Skin of body (tissue), 2 donors: ENCODE results near the gene CDC42EP4. TPM values are rescaled to one million over a fixed set of nuclear protein-coding genes. Genes with fewer than 3 reads are reported as not detected.

Experiments used
- DNase-seq: peaks from one replicate; lab custom pipeline; 2025; lab: John Stamatoyannopoulos, UW
- total RNA-seq: library from RNA; depleted of rRNA; stranded (reverse); fragments of >200 nt; gene quantifications from one replicate; pipeline ENCODE4 v1.2.3, GENCODE V29; 2014

Gene CDC42EP4
- total RNA-seq, 1 donor from 2014 or later = 36.4 TPM

- DNase-seq = no peak
Observed at GRCh38 chr17:73261952-73262675, 49.7 kb downstream of the CDC42EP4 start.

- DNase-seq = no peak
Observed at GRCh38 chr17:73261617-73261951, 50.2 kb downstream of the CDC42EP4 start, which contains the start of gene CPSF4L. Gene CPSF4L, minus strand, starts transcription at chr17:73261880. Its CDS starts 62 bp downstream, at chr17:73261818.

GRCh38 chr17:73257516-73257915 lies 54.3 kb downstream of the CDC42EP4 start:
- DNase-seq = no peak

- no peak for DNase-seq
Observed at GRCh38 chr17:73256220-73256619, 55.6 kb downstream of the CDC42EP4 start.

GRCh38 chr17:73255671-73256181 lies 56.1 kb downstream of the CDC42EP4 start:
- peak; percentile 22 for DNase-seq

GRCh38 chr17:73251871-73252270 lies 59.9 kb downstream of the CDC42EP4 start:
- no peak for DNase-seq

- no peak for DNase-seq
Observed at GRCh38 chr17:73250851-73251640, 60.8 kb downstream of the CDC42EP4 start.

- DNase-seq = no peak
Observed at GRCh38 chr17:73249700-73250099, 62.1 kb downstream of the CDC42EP4 start.

GRCh38 chr17:73248532-73248931 lies 63.3 kb downstream of the CDC42EP4 start:
- DNase-seq = no peak

GRCh38 chr17:73247726-73248125 lies 64.1 kb downstream of the CDC42EP4 start:
- DNase-seq = no peak

- DNase-seq = no peak
Observed at GRCh38 chr17:73240561-73240960, 71.2 kb downstream of the CDC42EP4 start.

GRCh38 chr17:73237714-73238113 lies 74.1 kb downstream of the CDC42EP4 start:
- no peak for DNase-seq

- DNase-seq = no peak
Observed at GRCh38 chr17:73234736-73235135, 77.1 kb downstream of the CDC42EP4 start.

Other genes with a start within 250 kb of the CDC42EP4 start
- gene SLC39A11, start 219.3 kb downstream of the CDC42EP4 start, total RNA-seq = 22.0 TPM
- 0.89 TPM for gene SSTR2, start 147.0 kb downstream of the CDC42EP4 start, total RNA-seq
- 15.4 TPM for gene COG1, start 118.9 kb downstream of the CDC42EP4 start, total RNA-seq
- gene CPSF4L, start 50.1 kb downstream of the CDC42EP4 start, total RNA-seq = not detected